ENCODE data around the gene WFIKKN2.
"Not testable (repeated sequence)": the region's sequence is repeated elsewhere in the genome, so short reads cannot be mapped to it uniquely, and the experiment has no call there.

WFIKKN2 gene, protein sequence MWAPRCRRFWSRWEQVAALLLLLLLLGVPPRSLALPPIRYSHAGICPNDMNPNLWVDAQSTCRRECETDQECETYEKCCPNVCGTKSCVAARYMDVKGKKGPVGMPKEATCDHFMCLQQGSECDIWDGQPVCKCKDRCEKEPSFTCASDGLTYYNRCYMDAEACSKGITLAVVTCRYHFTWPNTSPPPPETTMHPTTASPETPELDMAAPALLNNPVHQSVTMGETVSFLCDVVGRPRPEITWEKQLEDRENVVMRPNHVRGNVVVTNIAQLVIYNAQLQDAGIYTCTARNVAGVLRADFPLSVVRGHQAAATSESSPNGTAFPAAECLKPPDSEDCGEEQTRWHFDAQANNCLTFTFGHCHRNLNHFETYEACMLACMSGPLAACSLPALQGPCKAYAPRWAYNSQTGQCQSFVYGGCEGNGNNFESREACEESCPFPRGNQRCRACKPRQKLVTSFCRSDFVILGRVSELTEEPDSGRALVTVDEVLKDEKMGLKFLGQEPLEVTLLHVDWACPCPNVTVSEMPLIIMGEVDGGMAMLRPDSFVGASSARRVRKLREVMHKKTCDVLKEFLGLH

DNA sequence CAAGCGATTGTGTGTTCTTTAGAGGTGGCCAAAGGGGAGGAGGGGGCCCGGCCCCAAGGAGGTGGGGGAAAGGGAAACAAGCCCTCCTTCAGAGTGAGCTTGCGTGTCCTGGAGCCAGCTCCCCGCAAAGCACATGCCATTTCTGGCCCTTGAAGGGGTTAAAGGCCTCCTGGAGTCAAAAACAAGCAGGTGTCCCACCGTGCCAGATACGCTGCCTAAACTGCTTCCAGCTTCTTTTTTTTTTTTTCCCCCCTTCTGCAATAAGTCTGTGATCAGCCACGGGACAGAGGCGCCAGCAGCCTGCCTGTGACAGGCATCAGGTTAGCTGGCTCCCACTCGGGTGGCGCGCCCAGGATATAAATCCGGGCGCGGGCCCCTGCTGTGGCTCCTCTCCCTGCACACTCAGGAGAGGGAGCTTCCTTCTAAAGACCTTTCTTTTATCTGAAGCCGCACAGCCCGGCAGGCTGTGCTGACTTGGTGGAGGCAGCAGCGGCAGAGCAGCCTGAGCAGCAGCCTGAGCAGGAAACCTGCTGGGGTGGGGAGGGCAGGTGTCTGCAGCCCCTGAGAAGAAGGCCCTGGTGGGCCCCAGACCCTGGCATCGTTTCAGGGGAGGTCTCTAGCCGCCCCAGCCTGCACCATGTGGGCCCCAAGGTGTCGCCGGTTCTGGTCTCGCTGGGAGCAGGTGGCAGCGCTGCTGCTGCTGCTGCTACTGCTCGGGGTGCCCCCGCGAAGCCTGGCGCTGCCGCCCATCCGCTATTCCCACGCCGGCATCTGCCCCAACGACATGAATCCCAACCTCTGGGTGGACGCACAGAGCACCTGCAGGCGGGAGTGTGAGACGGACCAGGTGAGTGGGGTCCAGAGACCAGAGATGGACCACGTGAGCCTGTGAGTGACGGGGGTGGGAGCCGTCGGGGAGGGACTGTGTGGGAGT is at the start of gene WFIKKN2:
TSS of gene WFIKKN2 (plus strand) at position 286 of the 934 bp plus-strand sequence. CDS start at position 638, 352 bp downstream.
- no peak for DNase-seq

DNA sequence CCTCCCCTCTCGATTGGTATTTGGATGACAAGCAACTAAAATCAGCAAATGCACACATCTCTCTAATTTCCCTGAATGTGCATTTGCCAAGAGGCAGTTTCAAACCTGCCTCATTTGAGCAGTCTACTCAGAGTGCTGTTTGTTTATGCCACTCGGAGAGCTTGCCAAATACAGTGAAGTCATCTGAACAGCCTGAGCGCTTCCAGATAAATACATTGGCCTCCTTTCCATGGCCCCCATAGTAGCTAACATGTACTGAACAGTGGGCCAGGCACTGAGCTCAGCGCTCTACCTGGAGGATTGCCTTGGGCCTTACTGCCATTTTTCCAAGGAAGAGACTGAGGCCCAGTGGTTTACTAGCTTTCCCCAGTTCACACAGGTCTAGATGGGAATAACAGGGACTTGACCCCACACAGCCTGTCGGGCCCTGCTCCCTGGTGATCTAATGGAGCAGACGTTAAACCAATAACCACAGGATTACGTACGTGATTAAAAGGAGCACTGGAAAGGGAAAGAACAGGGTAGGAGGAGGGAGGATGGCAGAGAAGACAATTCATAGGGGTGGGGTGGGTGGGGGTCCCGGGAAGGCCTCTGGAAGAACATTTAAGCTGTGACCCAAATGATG is 49.3 kb upstream of the WFIKKN2 start:
- no peak for DNase-seq

- DNase-seq, result no peak
Observed at GRCh38 chr17:50787106-50787505, 48.3 kb upstream of the WFIKKN2 start.

DNA sequence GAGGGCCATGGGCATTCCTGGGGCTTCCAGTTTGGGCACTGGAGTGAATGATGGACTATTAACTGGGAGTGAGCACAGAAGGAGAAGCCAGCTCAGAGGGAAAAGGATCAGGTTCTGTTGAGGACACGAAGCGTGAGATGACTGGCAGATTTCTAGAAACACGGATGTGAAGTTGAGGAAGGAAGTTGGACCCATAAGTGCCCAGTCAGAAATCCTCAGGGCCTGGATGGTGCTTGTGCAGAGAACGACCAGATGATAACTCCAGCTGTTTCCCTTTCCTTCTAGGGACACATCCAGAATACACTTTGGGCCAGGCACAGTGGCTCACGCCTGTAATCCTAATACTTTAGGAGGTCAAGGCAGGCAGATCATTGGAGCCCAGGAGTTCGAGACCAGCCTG is 44.8 kb upstream of the WFIKKN2 start:
- no peak for DNase-seq

DNA sequence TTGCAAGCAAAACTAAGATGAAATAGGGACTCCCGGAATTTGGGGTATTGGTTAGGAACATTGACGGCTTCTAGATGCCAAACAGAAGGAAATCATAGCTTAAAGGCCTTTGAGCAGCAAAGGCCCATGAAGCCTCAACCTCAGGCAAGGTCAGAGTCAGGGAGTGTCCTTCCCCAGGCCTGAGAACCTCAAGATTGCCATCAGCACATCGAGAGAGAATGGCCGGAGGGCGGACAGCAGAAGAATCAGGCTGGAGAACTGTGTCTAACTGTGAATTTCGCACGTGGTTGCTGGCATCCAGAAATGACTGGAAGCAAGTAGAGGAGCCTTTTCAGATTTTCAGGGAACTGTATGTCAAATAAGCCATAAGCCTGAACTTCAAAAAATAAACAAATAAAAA is 43.3 kb upstream of the WFIKKN2 start:
- DNase-seq, result no peak

GRCh38 chr17:50793007-50793406 is 42.4 kb upstream of the WFIKKN2 start:
- DNase-seq, result no peak

GRCh38 chr17:50794361-50794760 is 41.0 kb upstream of the WFIKKN2 start:
- no peak for DNase-seq

DNA sequence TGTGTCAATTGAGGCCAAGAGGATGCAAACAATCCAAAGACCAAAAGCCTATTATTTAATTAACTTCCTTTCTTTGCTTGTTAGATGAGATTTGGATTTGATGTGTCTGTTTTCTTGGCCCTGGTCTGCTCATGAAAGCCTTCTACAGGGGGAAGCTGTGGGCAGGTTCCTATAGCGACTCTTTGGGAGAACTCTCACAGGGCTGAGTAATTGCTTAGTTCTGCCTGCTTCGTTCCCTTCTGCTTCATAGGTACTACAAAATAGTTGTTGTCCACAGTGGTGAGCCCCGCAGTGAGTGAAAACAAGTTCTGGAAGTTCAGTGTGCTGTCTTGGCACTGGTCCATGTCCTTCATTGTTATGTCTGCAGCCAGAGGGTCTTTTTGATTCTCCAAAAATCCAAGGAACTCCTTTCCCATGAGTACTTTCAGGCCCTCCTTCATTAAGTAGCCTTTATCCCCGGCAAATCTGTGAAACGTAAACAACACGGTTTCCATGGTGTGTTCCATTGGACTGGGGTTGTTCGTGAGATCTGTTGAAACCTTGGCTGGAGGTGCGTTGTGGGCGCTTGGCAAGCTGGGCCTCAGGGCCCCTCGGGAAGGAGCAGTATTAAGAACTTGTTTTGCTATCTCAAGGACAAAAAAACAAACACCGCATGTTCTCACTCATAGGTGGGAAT is 38.1 kb upstream of the WFIKKN2 start:
- DNase-seq, result no peak

- DNase-seq, result no peak
Observed at GRCh38 chr17:50798424-50799288, 36.7 kb upstream of the WFIKKN2 start.

- no peak for DNase-seq
Observed at GRCh38 chr17:50799582-50799981, 35.8 kb upstream of the WFIKKN2 start.

GRCh38 chr17:50800196-50800700 is 35.1 kb upstream of the WFIKKN2 start:
- no peak for DNase-seq

DNA sequence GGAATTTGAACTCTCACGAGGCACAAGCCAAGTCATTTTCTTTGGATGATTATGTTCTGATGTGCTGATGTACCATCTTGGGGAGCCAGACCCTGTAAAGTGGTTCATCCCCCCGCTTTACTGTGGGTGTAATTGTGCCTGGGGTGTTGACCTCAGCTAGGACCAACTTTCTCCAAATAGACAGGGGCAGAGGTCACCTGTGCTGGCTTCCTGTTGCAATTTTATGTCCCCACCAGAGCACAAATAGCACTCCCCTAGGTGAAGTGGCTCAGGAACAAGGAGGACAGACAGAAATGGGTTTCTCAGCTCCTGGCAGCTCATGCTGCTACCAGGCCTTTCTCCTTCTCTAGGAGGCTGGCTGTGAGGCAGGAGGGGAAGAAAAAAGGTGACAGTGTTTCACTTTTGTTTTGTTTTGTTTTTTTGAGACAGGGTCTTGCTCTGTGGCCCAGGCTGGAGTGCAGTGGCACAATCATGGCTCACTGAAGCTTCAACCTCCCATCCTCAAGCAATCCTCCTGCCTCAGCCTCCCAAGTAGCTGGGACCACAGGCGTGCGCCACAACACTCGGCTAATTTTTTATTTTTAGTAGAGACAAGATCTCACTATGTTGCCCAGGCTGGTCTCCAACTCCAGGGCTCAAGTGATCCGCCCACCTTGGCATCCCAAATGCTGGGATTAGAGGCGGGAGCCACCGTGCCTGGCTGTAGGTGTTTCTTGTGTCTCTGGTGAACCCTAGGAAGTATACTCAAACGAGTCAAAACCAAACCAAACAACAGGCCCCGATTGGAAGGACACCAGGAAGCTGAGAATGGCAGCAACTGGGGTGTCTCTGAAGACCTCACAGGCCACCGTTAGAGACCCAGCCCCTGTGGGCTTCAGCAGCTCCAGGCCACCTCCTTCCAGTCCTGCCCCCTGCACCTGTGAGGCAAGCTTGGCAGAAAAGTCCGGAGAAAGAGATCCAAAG is 32.5 kb upstream of the WFIKKN2 start:
- no peak for DNase-seq

DNA sequence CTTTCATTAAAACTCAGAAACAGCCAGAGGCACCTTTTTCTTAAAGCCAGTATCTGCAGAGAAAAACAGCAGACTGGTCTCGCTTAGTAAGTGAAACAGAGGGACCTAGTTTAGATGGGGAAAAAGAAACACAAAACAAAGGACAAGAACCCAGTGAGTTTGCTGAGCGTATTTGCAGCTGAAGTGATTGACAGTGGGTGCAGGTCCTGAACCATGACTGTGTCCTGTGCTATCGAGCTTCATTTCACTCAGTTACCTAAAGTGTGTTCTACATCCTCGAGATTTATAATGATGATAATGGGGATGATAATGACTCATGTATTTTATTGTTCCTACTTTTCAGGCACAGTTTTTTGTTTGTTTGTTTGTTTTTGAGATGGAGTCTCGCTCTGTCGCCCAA is 31.7 kb upstream of the WFIKKN2 start:
- no peak for DNase-seq

- not testable (repeated sequence) for DNase-seq
Observed at GRCh38 chr17:50804749-50805475, 30.5 kb upstream of the WFIKKN2 start.

- no peak for DNase-seq
Observed at GRCh38 chr17:50805486-50805885, 29.9 kb upstream of the WFIKKN2 start.

DNA sequence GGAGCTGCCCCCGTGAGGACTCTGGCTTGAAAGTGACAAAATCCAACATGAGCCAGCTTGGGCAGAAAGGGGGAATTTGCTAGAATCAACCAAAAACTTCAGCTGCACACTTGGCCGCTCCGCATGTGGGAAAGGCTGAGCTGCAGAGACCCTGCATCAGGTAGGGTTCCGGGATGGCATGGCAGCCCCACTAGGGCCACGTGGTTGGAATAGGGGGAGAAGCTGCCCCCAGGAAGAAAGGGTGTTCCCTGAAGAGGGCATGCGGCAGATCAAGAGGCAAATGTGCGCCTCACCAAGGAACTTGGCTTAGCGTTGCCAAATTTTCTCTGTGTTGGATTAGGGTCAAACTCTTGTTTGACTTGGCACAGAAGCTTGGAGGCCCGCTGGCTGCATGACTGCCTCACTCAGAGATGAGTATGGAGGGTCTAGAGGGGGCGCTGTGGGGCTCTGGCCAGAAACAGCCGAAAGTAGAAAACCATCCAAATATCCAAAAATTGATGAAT is 29.2 kb upstream of the WFIKKN2 start:
- DNase-seq, result no peak

- DNase-seq, result no peak
Observed at GRCh38 chr17:50807009-50807408, 28.4 kb upstream of the WFIKKN2 start.

GRCh38 chr17:50807675-50808074 is 27.7 kb upstream of the WFIKKN2 start:
- DNase-seq, result no peak

DNA sequence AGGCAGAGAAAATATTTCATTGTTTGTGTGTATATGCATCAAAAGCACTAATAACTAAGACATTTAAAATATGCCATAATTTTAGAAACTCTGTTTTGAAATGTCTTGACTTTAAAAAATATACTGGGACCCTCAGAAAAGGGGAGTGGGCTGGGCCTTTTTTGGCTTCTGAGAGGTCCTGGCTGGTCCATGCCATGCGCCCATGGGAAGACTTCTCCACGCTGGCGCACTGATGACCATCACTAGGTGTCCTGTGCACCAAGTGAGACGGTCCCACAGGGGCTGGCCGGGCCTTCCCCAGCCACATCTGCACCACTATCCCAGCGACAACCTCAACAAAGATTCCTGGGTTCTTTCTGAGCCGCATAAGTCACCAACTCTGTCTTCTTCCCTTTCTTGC is 27.0 kb upstream of the WFIKKN2 start:
- no peak for DNase-seq
